GM21529 (cell line): ENCODE data around the gene NFATC2.

Experiments
- ATAC-seq: cut with Tn5 transposase; IDR thresholded peaks from one replicate; pipeline ENCODE4 v1.9.1; 2021; ENCODE audit not compliant: unreplicated experiment

NFATC2 gene

GRCh38 chr20:51456511-51457509 is 85.7 kb downstream of the NFATC2 start:
- ATAC-seq, result no peak

DNA sequence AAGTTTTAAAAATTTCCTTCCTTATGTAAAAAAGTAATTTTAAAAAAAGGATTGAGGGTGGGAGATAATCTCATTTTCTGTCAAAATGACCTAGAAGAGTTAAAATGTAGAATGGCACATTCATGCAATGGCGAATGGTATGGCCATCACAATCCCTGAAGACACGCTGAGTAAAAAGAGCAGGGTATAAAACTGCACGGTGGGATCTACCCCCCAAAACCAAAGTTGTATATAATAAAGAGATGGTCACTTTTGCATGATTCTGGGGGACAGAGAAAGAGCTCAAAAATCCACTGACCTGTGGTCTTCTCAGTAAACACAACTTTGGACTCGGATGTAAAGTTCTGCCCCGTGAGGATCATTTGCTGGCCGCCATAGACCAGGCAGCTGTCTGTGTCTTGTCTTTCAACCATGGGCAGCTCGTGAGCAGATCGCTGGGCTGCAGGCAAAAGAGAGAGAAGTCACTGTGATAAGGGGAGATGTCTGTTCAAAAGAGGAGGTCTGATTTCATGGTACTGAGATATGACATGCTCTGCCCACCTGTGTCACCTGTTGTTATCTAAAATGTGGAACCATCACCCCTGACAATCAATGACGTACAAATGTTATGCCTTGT is 88.2 kb downstream of the NFATC2 start:
- no peak for ATAC-seq

GRCh38 chr20:51452734-51453365 is 89.7 kb downstream of the NFATC2 start:
- ATAC-seq, result no peak

DNA sequence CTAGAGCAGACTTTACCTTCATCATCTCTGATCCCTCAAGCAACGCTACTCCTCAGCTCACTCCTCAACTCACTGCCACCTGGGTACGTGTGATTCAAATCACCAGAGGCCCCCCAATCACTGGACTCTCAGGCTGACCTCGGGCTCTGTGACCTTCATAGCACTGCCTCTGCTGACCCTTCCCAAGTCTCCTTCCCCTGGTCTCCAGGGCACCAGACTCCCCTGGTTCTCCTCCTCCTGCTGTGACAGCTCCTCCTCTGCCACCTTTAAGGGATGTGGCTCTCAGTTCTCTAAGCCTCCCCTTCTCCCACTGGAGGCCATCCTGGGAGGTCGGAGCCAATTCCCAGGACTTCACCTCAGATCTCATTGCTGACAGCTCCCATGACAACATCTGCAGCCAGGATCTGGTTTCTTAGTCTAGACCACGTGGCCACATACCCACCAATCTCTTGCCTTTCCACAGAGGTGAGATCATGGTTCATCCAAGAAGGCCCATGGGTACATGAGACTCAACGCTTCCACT is 90.4 kb downstream of the NFATC2 start:
- ATAC-seq, result no peak

DNA sequence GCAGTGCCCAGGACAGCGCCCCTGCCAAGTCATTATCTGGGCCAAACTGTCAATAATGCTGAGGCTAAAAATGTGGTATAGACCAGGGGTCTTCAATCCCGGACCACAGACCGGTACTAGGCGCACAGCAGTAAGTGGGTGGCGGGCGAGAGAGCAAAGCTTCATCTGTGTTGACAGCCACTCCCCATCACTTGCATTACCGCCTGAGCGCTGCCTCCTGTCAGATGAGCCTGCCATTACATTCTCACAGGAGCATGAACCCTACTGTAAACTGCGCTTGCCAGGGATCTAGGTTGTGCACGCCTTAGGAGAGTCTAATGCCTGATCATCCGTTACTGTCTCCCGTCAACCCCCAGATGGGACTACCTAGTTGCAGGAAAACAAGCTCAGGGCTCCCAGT is 91.0 kb downstream of the NFATC2 start:
- ATAC-seq, result no peak

GRCh38 chr20:51450984-51451383 is 91.5 kb downstream of the NFATC2 start:
- ATAC-seq, result no peak

DNA sequence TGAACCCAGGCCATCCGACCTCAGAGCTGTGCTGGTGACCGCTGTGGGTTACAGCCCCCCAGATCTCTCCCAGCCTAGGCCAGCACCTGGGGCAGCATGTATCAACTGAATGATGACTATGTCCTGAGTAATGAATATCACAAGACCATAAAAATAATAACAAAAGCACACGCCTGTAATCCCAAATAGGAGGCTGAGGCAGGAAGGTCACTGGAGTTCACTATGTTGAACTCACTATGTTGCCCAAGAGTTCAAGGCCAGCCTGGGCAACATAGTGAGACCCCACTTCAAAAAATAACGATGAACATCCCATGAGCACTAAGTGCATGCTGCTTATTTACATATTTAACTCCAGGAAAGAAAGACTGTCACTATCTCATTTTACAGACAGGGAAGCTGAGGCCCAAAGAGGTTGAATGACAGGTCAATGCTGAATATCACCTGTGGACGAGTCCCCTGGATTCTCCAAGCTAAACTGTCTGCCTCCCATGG is 92.3 kb downstream of the NFATC2 start:
- ATAC-seq, result no peak

DNA sequence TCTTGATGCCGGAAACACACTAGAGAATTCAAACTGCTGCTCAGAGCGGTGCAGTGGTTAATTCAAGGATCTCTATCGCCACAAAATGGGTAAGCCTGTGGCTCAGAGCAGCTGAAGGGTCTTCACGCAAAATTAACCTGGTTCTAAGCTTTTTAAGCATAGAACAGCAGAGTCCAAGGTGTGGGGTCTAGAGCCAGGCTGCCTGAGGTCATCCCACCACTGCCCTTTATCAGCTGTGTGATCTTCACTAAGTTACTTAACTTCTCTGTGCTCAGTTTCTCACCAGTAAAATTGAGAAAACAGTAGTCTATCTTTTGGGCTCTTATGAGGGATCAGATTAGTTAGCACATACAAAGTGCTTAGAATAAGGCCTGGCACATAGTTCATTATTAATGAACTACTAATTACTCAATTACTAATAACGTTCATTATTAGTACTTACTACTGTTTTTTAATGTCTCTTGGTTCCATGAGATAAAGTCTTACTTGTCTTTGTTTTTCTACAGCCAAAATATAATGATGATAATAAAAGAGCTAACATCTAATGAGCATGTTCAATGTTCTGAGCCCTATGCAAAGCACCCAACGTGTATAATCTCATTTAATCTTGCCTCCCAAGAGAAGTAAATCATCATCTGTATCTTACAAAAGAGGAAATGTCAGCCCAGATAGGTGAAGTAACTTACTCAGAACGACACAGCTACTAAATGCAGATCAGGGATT is 92.9 kb downstream of the NFATC2 start:
- no peak for ATAC-seq

- ATAC-seq, result no peak
Observed at GRCh38 chr20:51447765-51448148, 94.8 kb downstream of the NFATC2 start.

- no peak for ATAC-seq
Observed at GRCh38 chr20:51447097-51447764, 95.3 kb downstream of the NFATC2 start.

GRCh38 chr20:51446656-51447055 is 95.9 kb downstream of the NFATC2 start:
- ATAC-seq, result no peak

DNA sequence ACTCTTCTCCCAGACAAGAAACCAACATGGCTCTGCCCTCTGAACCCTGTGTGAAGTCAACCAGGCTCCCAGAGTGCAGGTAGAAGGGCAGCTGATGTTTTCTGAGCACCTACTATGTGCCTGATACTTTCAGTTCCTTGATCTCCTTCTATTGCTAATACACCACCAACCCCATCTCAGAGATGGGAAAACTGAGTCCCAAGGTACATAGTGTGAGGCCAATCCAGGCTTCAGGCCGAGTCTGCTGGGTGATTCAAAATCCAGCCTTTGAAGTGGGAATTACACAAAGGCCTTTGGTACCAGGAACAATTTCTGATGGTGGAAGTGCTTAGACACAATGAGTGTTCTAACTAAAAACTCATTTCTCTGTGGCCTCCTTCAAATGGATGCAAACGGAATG is 96.3 kb downstream of the NFATC2 start:
- ATAC-seq, result no peak

GRCh38 chr20:51445591-51445990 is 96.9 kb downstream of the NFATC2 start:
- ATAC-seq, result no peak

GRCh38 chr20:51444922-51445438 is 97.5 kb downstream of the NFATC2 start:
- no peak for ATAC-seq

DNA sequence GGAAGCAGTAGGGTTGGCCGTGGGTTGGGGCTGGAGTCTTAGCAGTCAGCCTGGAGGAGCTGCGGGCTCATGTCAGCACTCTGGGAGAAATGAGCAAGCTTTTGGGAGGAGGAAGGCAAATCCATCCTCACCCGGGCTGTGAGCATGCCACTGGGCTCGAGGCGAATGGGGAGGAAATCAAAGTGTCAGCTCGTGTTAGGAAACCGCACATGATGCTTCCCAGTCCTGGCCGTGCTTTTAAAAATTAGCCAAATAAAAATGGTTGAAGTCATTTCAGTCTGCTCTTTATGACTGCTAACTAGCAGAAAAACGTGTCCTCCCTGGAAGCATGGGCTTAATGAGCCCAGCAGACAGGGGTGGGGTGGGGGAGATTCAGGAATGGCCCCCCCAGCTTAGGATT is 98.1 kb downstream of the NFATC2 start:
- no peak for ATAC-seq

DNA sequence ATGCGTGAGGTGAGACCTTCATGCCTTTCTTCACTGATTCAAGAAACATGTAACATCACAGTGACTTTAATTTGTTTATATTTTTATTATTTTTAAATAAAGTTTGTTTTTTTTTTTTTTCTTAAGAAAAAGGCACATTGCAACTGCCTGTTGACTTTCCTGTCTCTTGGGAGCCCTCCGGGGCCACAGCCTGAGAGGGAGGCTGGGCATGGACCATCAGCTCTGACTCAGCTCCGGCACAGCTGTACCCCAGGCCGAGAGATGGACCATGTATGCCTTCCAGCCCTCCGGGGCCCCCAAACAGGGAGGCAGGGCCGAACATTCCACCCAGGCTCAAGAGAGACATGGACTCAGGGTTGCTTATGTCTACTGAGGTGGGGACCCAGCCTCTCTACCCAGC is 99.9 kb downstream of the NFATC2 start:
- ATAC-seq, result no peak

- peak; percentile 45 for ATAC-seq
Observed at GRCh38 chr20:51440589-51440988, 101.9 kb downstream of the NFATC2 start.

GRCh38 chr20:51439160-51439689 is 103.3 kb downstream of the NFATC2 start:
- ATAC-seq, result no peak

DNA sequence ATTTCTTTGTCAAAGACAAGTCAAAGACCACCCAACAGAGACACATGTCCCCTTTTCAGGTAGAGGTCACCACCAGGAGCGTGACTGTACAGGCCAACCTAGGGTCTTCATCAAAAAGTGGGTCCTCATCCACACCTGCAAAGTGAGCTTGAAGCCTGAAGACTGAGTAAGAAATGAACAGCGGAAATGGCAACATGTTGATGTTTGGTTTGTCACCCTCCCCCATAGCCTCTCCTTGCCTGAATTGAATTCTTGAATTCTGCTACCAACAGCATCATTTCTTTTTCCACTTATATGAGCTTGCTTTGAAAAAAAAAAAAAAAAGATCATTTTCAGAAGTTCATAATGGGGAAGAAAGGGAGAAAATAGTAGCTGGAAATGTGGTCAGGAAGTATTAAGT is 104.4 kb downstream of the NFATC2 start:
- ATAC-seq, result no peak
